HG02623 (cell line): ENCODE measurements around the gene GALNT2.

Experiments used
- ATAC-seq: cut with Tn5 transposase; IDR thresholded peaks from one replicate; pipeline ENCODE4 v1.9.1; 2021; ENCODE audit warnings: moderate library complexity; ENCODE audit not compliant: unreplicated experiment

The GALNT2 gene

GRCh38 chr1:230071316-230071715 is 4.3 kb downstream of the GALNT2 start:
- ATAC-seq, result no peak

- no peak for ATAC-seq
Measured at GRCh38 chr1:230072296-230072695, 5.3 kb downstream of the GALNT2 start.

GRCh38 chr1:230072866-230073265 is 5.8 kb downstream of the GALNT2 start:
- no peak for ATAC-seq

- ATAC-seq, result no peak
Measured at GRCh38 chr1:230073371-230074035, 6.5 kb downstream of the GALNT2 start.

- no peak for ATAC-seq
Measured at GRCh38 chr1:230074270-230074669, 7.2 kb downstream of the GALNT2 start.

- no peak for ATAC-seq
Measured at GRCh38 chr1:230074762-230075161, 7.7 kb downstream of the GALNT2 start.

- no peak for ATAC-seq
Measured at GRCh38 chr1:230076121-230076520, 9.1 kb downstream of the GALNT2 start.

GRCh38 chr1:230077011-230077410 is 10.0 kb downstream of the GALNT2 start:
- ATAC-seq, result no peak

GRCh38 chr1:230077436-230078213 is 10.6 kb downstream of the GALNT2 start:
- no peak for ATAC-seq

GRCh38 chr1:230079199-230080024 is 12.4 kb downstream of the GALNT2 start:
- no peak for ATAC-seq

GRCh38 chr1:230080822-230081221 is 13.8 kb downstream of the GALNT2 start:
- ATAC-seq, result no peak

- ATAC-seq, result no peak
Measured at GRCh38 chr1:230081751-230082150, 14.7 kb downstream of the GALNT2 start.

- no peak for ATAC-seq
Measured at GRCh38 chr1:230082211-230082610, 15.2 kb downstream of the GALNT2 start.

- no peak for ATAC-seq
Measured at GRCh38 chr1:230083053-230083452, 16.0 kb downstream of the GALNT2 start.

GRCh38 chr1:230083746-230084407 is 16.8 kb downstream of the GALNT2 start:
- ATAC-seq, result no peak

- ATAC-seq, result no peak
Measured at GRCh38 chr1:230084408-230085177, 17.6 kb downstream of the GALNT2 start.

- ATAC-seq, result no peak
Measured at GRCh38 chr1:230085178-230085515, 18.1 kb downstream of the GALNT2 start.

- no peak for ATAC-seq
Measured at GRCh38 chr1:230086151-230086550, 19.1 kb downstream of the GALNT2 start.

- no peak for ATAC-seq
Measured at GRCh38 chr1:230087028-230087716, 20.1 kb downstream of the GALNT2 start.

GRCh38 chr1:230087717-230088105 is 20.7 kb downstream of the GALNT2 start:
- ATAC-seq, result no peak
